ENCODE results near the gene NCR3LG1. TPM values are rescaled to one million over a fixed set of nuclear protein-coding genes. Genes with fewer than 3 reads are reported as not detected.

The NCR3LG1 gene, protein sequence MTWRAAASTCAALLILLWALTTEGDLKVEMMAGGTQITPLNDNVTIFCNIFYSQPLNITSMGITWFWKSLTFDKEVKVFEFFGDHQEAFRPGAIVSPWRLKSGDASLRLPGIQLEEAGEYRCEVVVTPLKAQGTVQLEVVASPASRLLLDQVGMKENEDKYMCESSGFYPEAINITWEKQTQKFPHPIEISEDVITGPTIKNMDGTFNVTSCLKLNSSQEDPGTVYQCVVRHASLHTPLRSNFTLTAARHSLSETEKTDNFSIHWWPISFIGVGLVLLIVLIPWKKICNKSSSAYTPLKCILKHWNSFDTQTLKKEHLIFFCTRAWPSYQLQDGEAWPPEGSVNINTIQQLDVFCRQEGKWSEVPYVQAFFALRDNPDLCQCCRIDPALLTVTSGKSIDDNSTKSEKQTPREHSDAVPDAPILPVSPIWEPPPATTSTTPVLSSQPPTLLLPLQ
- under 1 TPM; 0.15 TPM for total RNA-seq

- Mint-ChIP-seq H3K27ac (peak within 1 kb of the TSS; percentile 7), H3K4me3 (peak within 1 kb of the TSS; percentile 73), H3K4me1 (peaks cover 35% of the 10 kb centered on the region), H3K9me3 (no peaks in the 10 kb centered on the region), H3K27me3 (peaks cover 48% of the 10 kb centered on the region), H3K36me3 (ENCODE audit: low read depth) (no peaks in the 10 kb centered on the region)
- ChIA-PET CTCF (interaction anchor here (0.6 to 0.7 kb wide), 2 partner anchors 173 to 251 kb away, joined by 3 to 4 read pairs; no protein-coding TSS in a partner anchor), POLR2A (no interaction called here)
- peak; percentile 40 for DNase-seq
These were observed at the start of gene NCR3LG1 for GRCh38 chr11:17351510-17352176. Gene NCR3LG1, plus strand, starts transcription at chr11:17351800. Its CDS starts 170 bp downstream, at chr11:17351970.

DNA sequence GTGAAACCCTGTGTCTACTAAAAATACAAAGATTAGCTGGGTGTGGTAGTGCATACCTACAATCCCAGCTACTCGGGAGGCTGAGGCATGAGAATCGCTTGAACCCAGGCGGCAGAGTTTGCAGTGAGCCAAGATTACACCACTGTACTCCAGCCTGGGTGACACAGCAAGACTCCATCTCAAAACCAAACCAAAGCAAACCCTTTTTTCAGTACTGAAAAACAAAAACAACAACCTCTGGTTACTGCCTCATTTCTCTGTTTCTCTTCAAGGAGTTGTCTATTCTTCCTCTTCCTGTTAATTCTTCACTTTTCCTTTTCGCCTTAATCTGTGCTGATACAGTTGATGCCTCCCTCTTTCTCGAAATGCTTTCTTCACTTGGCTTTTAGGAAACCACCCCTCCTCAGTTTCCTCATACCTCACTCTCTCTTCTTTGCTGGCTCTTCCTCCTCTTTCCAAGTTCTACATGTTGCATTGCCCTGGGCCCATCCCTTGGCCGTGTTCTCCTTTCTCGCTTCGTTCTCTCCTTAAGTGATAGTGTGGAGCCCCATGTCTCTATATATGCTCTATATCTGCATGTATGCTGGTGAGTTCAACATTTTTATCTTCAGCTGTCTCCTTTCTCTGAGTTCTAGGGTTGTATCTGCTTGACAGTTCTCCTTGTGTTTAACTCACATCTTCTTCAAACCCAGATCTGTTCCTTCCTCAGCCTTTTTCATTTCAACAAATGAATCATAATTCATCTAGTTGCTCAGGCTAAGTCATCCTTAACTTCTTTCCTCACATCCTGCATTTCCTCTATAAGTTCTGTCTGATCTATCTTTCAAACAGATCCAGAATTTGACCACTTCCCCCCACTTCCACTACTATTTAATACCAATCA lies 38.0 kb upstream of the NCR3LG1 start:
- H3K27ac Mint-ChIP-seq, result no peak overlapping the region
- H3K36me3 Mint-ChIP-seq (ENCODE audit: low read depth), result peaks cover 13% of the 10 kb centered on the region
- H3K4me1 Mint-ChIP-seq, result no peaks in the 10 kb centered on the region
- H3K27me3 Mint-ChIP-seq, result no peaks in the 10 kb centered on the region
- DNase-seq, result no peak
- CTCF ChIA-PET, result interaction anchor here (0.5 kb wide), 1 partner anchor 22 kb away, joined by 3 read pairs; no protein-coding TSS in a partner anchor
- no peak overlapping the region for H3K4me3 Mint-ChIP-seq
- no peaks in the 10 kb centered on the region for H3K9me3 Mint-ChIP-seq
- POLR2A ChIA-PET, result interaction anchor here (0.6 kb wide), 1 partner anchor 755 kb away, joined by 3 read pairs; no protein-coding TSS in a partner anchor

DNA sequence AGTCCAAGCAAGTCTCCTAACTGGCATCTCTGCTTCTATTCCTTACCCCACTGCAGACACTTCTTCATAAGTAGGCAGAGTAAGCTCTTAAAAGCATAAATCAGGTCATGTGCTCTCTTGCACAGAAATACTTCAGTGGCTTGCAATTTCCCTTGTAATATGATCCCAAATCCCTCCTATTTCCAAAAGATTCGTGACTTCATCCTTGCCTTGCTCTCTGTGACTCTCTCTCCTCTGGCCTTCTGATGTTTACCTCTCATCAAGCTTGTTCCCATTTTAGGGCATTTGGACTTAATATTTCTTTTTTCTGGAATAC lies 37.4 kb upstream of the NCR3LG1 start:
- H3K27ac Mint-ChIP-seq, result no peak overlapping the region
- ChIA-PET POLR2A (no interaction called here), CTCF (interaction anchor here (0.5 to 1.3 kb wide), 2 partner anchors 23 to 31 kb away, joined by 3 read pairs; no protein-coding TSS in a partner anchor)
- H3K36me3 Mint-ChIP-seq (ENCODE audit: low read depth), result peaks cover 15% of the 10 kb centered on the region
- no peak for DNase-seq
- H3K4me1 Mint-ChIP-seq, result no peaks in the 10 kb centered on the region
- no peaks in the 10 kb centered on the region for H3K9me3 Mint-ChIP-seq
- no peak overlapping the region for H3K4me3 Mint-ChIP-seq
- no peaks in the 10 kb centered on the region for H3K27me3 Mint-ChIP-seq

GRCh38 chr11:17314904-17315426 lies 36.6 kb upstream of the NCR3LG1 start:
- DNase-seq, result no peak
- Mint-ChIP-seq H3K9me3 (no peaks in the 10 kb centered on the region), H3K27ac (no peak overlapping the region), H3K4me1 (no peaks in the 10 kb centered on the region), H3K36me3 (ENCODE audit: low read depth) (peaks cover 18% of the 10 kb centered on the region), H3K4me3 (no peak overlapping the region), H3K27me3 (no peaks in the 10 kb centered on the region)
- ChIA-PET POLR2A (no interaction called here), CTCF (interaction anchor here (1.3 kb wide), 1 partner anchor 32 kb away, joined by 3 read pairs; no protein-coding TSS in a partner anchor)

GRCh38 chr11:17328871-17329494 lies 22.6 kb upstream of the NCR3LG1 start:
- H3K27ac Mint-ChIP-seq, result no peak overlapping the region
- no peak overlapping the region for H3K4me3 Mint-ChIP-seq
- H3K4me1 Mint-ChIP-seq, result no peaks in the 10 kb centered on the region
- H3K27me3 Mint-ChIP-seq, result no peaks in the 10 kb centered on the region
- peaks cover 42% of the 10 kb centered on the region for H3K36me3 Mint-ChIP-seq (ENCODE audit: low read depth)
- ChIA-PET CTCF (interaction anchor here (1.2 kb wide), 1 partner anchor 99 kb away, joined by 3 read pairs; no protein-coding TSS in a partner anchor), POLR2A (no interaction called here)
- no peak for DNase-seq
- no peaks in the 10 kb centered on the region for H3K9me3 Mint-ChIP-seq

- peaks cover 29% of the 10 kb centered on the region for H3K36me3 Mint-ChIP-seq (ENCODE audit: low read depth)
- H3K4me1 Mint-ChIP-seq, result no peaks in the 10 kb centered on the region
- H3K4me3 Mint-ChIP-seq, result no peak overlapping the region
- POLR2A ChIA-PET, result no interaction called here
- CTCF ChIA-PET, result interaction anchor here (1.0 to 1.2 kb wide), 2 partner anchors 24 to 102 kb away, joined by 3 read pairs; no protein-coding TSS in a partner anchor
- H3K27ac Mint-ChIP-seq, result no peak overlapping the region
- no peak for DNase-seq
- no peaks in the 10 kb centered on the region for H3K9me3 Mint-ChIP-seq
- no peaks in the 10 kb centered on the region for H3K27me3 Mint-ChIP-seq
These were observed 19.9 kb upstream of the NCR3LG1 start for GRCh38 chr11:17331669-17332068.

DNA sequence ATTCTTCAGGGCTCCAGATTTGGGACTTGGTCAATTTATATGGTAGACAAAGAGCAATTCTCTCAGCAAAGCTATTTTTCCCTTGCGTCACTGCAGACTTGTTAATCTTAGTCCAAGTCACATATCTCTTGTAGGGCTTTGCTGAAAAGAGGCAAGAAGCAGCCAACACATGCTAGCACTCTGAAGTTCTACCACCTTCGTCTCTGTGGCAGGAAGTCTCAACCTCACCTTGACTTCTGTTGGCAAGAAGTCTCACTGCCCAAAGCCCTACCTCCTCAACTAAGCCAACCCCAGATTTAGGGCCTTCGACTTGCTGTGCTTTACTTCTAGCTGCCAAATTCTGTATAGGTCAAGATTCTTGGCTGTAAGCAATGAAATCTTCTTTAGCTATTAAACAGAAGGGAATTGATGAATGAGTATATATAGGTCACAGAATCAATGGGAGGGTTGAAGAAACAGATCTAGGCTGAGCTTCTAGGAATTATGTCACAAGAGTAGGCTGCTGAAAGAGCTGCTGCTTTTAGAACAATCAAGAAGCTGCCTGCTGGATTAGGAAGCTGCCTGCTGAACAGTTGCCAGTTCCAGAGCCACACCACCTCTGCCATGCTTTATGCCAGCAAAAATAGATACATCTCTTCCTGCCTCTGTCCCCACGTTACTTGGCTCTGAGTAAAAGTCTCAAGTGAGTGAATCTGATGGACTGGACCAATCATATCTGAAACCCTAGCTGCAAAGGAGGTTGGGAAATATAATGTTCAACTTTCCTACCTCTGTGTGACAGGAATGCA lies 17.6 kb upstream of the NCR3LG1 start:
- Mint-ChIP-seq H3K4me1 (no peaks in the 10 kb centered on the region), H3K27me3 (no peaks in the 10 kb centered on the region), H3K27ac (no peak overlapping the region), H3K4me3 (no peak overlapping the region), H3K9me3 (no peaks in the 10 kb centered on the region), H3K36me3 (ENCODE audit: low read depth) (peaks cover 18% of the 10 kb centered on the region)
- no peak for DNase-seq
- POLR2A ChIA-PET, result no interaction called here
- CTCF ChIA-PET, result interaction anchor here (1.0 to 1.2 kb wide), 2 partner anchors 15 to 20 kb away, joined by 3 read pairs; no protein-coding TSS in a partner anchor

DNA sequence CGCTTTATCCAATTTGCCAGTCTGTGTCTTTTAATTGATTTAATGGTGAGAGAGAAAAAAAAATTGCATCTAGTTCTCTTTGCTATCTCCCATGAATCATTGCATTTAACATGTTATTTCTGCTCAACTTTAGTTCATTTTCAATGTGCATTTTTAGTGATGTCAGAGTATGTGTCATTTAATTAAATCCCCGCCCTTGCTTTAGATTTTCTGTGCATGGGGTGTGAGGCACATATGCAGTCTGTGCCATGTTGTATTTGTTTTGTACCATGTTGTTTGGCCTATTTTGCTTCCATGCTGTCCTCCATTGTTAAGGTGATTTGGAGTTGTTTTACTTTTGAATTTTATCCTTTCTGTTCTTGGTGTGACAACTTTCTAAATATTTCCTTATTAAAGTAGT lies 8.3 kb upstream of the NCR3LG1 start:
- Mint-ChIP-seq H3K4me1 (no peaks in the 10 kb centered on the region), H3K27ac (no peak overlapping the region), H3K27me3 (no peaks in the 10 kb centered on the region), H3K4me3 (no peak overlapping the region), H3K9me3 (no peaks in the 10 kb centered on the region), H3K36me3 (ENCODE audit: low read depth) (no peaks in the 10 kb centered on the region)
- DNase-seq, result no peak
- ChIA-PET POLR2A (no interaction called here), CTCF (no interaction called here)

DNA sequence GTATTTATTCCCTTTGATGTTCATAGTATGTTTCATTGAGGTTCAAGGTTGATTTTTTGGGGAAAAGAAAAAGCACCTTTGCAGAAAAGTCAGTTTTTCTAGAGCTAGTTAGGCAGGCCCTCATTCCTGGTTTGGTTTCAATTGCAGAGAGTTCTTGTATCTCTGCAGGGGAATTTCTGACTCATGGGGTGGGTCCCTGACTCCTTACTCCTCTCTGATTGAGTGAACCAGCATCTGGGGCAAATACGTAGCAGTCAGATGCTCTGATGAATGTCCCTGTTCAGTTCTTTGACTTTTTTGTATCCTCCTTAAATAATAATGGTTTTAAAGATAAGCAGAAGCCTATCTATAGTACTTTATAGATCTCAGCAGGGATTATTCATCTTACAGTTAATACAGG lies 7.7 kb upstream of the NCR3LG1 start:
- Mint-ChIP-seq H3K4me1 (no peaks in the 10 kb centered on the region), H3K9me3 (no peaks in the 10 kb centered on the region), H3K27ac (no peak overlapping the region), H3K4me3 (no peak overlapping the region), H3K36me3 (ENCODE audit: low read depth) (no peaks in the 10 kb centered on the region), H3K27me3 (peaks cover 3% of the 10 kb centered on the region)
- CTCF ChIA-PET, result interaction anchor here (1.6 kb wide), 1 partner anchor 114 kb away, joined by 4 read pairs; no protein-coding TSS in a partner anchor
- POLR2A ChIA-PET, result no interaction called here
- DNase-seq, result no peak

DNA sequence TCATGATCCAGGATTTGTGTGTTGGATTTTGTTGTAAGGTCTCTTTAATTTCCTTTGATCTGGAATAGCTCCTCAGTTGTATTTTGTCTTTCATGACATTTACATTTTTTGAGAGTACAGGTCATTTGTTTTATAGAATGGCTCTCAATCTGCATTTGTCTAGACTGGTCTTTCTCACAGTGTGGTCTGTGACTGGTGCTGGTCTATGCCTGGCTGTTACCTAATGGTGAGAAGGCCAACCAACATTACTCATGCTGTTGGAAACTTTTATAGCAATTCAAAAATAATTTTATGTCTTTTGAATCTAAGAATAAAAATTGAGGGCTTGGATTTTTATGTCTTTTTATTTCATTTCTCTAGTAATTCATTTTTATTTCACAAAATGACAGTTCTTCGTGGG lies 3.9 kb upstream of the NCR3LG1 start:
- Mint-ChIP-seq H3K4me1 (peaks cover 17% of the 10 kb centered on the region), H3K27me3 (peaks cover 33% of the 10 kb centered on the region), H3K9me3 (no peaks in the 10 kb centered on the region), H3K27ac (no peak overlapping the region), H3K4me3 (no peak overlapping the region), H3K36me3 (ENCODE audit: low read depth) (no peaks in the 10 kb centered on the region)
- DNase-seq, result no peak
- ChIA-PET CTCF (interaction anchor here (0.6 kb wide), 1 partner anchor 42 kb away, joined by 3 read pairs; no protein-coding TSS in a partner anchor), POLR2A (no interaction called here)

- no peak for DNase-seq
- H3K4me1 Mint-ChIP-seq, result peaks cover 35% of the 10 kb centered on the region
- peak overlapping the region; percentile 52 for H3K4me3 Mint-ChIP-seq
- peaks cover 48% of the 10 kb centered on the region for H3K27me3 Mint-ChIP-seq
- H3K9me3 Mint-ChIP-seq, result no peaks in the 10 kb centered on the region
- H3K36me3 Mint-ChIP-seq (ENCODE audit: low read depth), result no peaks in the 10 kb centered on the region
- POLR2A ChIA-PET, result no interaction called here
- CTCF ChIA-PET, result interaction anchor here (0.6 kb wide), 1 partner anchor 154 kb away, joined by 3 read pairs; no protein-coding TSS in a partner anchor
- H3K27ac Mint-ChIP-seq, result no peak overlapping the region
These were observed 987 bp upstream of the NCR3LG1 start for GRCh38 chr11:17350455-17351171.
